Measurements from ENCODE around the gene NTM. TPM values are rescaled to one million over a fixed set of nuclear protein-coding genes. Genes with fewer than 3 reads are reported as not detected.
"Not testable (repeated sequence)": the region's sequence is repeated elsewhere in the genome, so short reads cannot be mapped to it uniquely, and the experiment has no call there.

The NTM gene
- total RNA-seq, 3 donors from 2014 or later: 0.66 to 9.0 (median 1.0) TPM

GRCh38 chr11:131486100-131486499 is 115.7 kb downstream of the NTM start:
- Histone ChIP-seq H3K36me3 (no peaks in the 10 kb centered on the region), H3K27ac (no peak overlapping the region), H3K27me3 (no peaks in the 10 kb centered on the region), H3K4me1 (no peaks in the 10 kb centered on the region), H3K4me3 (no peak overlapping the region), H3K9me3 (no peaks in the 10 kb centered on the region)
- intact Hi-C loops (cut with DNase I; ENCODE audit: low total_unique reads): no loop called here
- TF ChIP-seq, protein P1, sequence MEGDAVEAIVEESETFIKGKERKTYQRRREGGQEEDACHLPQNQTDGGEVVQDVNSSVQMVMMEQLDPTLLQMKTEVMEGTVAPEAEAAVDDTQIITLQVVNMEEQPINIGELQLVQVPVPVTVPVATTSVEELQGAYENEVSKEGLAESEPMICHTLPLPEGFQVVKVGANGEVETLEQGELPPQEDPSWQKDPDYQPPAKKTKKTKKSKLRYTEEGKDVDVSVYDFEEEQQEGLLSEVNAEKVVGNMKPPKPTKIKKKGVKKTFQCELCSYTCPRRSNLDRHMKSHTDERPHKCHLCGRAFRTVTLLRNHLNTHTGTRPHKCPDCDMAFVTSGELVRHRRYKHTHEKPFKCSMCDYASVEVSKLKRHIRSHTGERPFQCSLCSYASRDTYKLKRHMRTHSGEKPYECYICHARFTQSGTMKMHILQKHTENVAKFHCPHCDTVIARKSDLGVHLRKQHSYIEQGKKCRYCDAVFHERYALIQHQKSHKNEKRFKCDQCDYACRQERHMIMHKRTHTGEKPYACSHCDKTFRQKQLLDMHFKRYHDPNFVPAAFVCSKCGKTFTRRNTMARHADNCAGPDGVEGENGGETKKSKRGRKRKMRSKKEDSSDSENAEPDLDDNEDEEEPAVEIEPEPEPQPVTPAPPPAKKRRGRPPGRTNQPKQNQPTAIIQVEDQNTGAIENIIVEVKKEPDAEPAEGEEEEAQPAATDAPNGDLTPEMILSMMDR (IDR thresholded peaks at IDR 0.05): no peak
- TF ChIP-seq POLR2AphosphoS5 (IDR thresholded peaks at IDR 0.05) (no peak), POLR2A (IDR thresholded peaks at IDR 0.05) (no peak)
- no peak for DNase-seq (ENCODE audit: low spot score in 2 of 2)

DNA sequence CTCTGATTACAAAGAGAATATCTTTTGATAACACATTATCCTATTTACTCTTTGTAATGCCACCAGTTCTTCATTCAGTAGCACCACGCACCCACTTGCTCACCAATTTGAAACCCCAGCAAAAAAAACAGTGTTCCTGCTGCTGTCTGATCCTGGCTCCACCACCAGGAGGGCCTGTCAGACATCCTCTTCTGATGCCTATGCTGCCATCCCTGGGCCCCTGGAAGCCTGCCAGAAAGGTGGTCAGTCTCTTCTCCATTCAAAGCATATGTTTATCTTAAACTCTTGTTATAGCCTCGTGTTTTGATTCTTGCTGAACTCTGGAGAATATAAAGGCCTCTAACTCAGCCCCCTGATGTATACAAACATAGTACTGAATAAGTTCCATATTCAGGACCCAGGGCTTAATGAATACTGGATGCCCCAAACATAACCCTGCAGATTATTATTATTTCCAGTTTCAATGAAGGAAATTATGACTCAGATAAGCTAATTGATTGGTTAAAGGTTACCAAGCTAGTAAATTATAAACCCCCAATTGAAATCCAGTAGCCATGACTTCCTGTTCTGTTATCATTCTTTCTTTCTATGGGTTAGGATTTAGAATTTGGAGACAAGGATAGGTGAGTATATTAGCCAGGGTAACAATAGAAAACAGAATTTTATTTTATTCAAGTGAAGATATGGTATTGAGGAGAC is 116.7 kb downstream of the NTM start:
- no peaks in the 10 kb centered on the region for H3K4me1 ChIP-seq
- TF ChIP-seq, protein P1 (IDR thresholded peaks at IDR 0.05): no peak
- TF ChIP-seq POLR2AphosphoS5 (IDR thresholded peaks at IDR 0.05) (no peak), POLR2A (IDR thresholded peaks at IDR 0.05) (no peak)
- H3K4me3 ChIP-seq: no peak overlapping the region
- H3K27me3 ChIP-seq: no peaks in the 10 kb centered on the region
- no peak for DNase-seq (ENCODE audit: low spot score in 2 of 2)
- no peaks in the 10 kb centered on the region for H3K9me3 ChIP-seq
- intact Hi-C loops (cut with DNase I; ENCODE audit: low total_unique reads): no loop called here
- H3K27ac ChIP-seq: no peak overlapping the region
- H3K36me3 ChIP-seq: no peaks in the 10 kb centered on the region

DNA sequence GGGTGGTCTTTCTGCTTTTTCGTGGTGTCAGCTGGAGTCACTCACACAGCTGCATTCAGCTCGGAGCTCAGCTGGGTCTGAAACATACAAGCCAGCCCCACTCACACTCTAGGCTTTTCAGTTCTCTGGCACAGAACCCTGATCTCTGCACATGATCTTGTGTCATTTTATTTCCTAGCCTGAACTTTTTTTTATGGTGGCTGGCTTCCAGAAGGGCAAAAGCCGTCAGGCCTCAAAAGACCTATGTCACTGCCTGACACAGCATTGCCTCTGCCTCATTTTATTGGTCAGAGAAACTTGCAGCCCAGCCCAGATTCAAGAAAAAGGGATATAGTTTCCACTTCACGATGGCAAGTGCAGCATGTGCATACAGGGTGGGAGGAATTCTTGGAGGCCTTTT is 117.8 kb downstream of the NTM start:
- H3K36me3 ChIP-seq: no peaks in the 10 kb centered on the region
- no peak overlapping the region for H3K27ac ChIP-seq
- no peaks in the 10 kb centered on the region for H3K9me3 ChIP-seq
- no peak overlapping the region for H3K4me3 ChIP-seq
- intact Hi-C loops (cut with DNase I; ENCODE audit: low total_unique reads): no loop called here
- H3K4me1 ChIP-seq: no peaks in the 10 kb centered on the region
- H3K27me3 ChIP-seq: no peaks in the 10 kb centered on the region
- no peak for DNase-seq (ENCODE audit: low spot score in 2 of 2)
- TF ChIP-seq, protein P1 (IDR thresholded peaks at IDR 0.05): no peak
- TF ChIP-seq POLR2A (IDR thresholded peaks at IDR 0.05): no peak
- no peak for TF ChIP-seq POLR2AphosphoS5 (IDR thresholded peaks at IDR 0.05)

DNA sequence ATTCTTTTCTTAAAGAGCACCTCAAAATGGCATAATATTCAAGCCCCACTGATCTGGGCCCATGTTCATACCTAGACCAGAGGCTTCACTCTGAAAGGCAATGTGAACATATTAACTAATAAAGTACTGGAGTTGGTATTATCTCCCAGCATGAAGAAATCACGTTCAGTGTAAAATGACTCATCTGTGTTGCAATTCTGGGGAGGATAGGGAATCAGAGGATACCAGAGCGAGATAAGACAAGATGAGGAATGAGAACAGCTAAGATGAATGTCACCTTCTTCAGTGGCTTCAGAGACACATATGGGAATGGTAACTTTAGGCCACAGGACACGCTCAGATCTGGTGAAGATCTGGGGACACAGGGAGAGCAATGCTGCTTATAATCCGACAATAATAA is 121.1 kb downstream of the NTM start:
- Histone ChIP-seq H3K4me3 (no peak overlapping the region), H3K27ac (no peak overlapping the region), H3K4me1 (no peaks in the 10 kb centered on the region), H3K36me3 (no peaks in the 10 kb centered on the region), H3K27me3 (no peaks in the 10 kb centered on the region), H3K9me3 (no peaks in the 10 kb centered on the region)
- no peak for DNase-seq (ENCODE audit: low spot score in 2 of 2)
- intact Hi-C loops (cut with DNase I; ENCODE audit: low total_unique reads): no loop called here
- TF ChIP-seq POLR2A (IDR thresholded peaks at IDR 0.05) (no peak), POLR2AphosphoS5 (IDR thresholded peaks at IDR 0.05) (no peak)
- TF ChIP-seq, protein P1 (IDR thresholded peaks at IDR 0.05): no peak

DNA sequence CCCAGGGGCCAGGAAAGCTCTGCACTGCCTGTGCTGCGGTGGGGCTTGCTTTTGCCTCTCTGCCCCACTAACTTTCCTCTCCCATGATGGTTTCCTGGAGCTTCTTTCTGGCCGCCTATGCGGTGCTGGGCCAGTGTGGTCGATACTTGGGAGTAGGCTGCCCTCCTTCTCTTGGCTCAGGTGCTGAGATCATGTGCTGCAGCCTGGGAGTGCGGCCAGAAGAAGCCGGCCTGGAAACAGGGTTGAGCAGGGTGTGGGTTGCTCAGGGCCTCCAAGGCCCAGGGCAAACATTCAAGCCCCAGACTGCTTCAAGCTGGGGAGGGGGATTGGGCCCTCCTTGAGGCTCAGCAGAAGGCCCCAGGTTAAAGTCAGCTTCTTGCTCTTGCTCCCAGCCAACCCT is 125.0 kb downstream of the NTM start:
- Histone ChIP-seq H3K36me3 (no peaks in the 10 kb centered on the region), H3K4me1 (no peaks in the 10 kb centered on the region), H3K9me3 (no peaks in the 10 kb centered on the region), H3K27me3 (no peaks in the 10 kb centered on the region), H3K4me3 (no peak overlapping the region), H3K27ac (no peak overlapping the region)
- no peak for TF ChIP-seq POLR2AphosphoS5 (IDR thresholded peaks at IDR 0.05)
- TF ChIP-seq, protein P1 (IDR thresholded peaks at IDR 0.05): no peak
- TF ChIP-seq POLR2A (IDR thresholded peaks at IDR 0.05): no peak
- DNase-seq (ENCODE audit: low spot score in 2 of 2): peak in 1 of 2 donors; percentile 58
- intact Hi-C loops (cut with DNase I; ENCODE audit: low total_unique reads): no loop called here

- H3K4me3 ChIP-seq; H3K36me3 ChIP-seq; H3K27me3 ChIP-seq; intact Hi-C loops (cut with DNase I; ENCODE audit: low total_unique reads); DNase-seq (ENCODE audit: low spot score in 2 of 2); H3K9me3 ChIP-seq; H3K4me1 ChIP-seq: not testable (repeated sequence)
- H3K27ac ChIP-seq: peak overlapping the region in 1 of 2 donors; percentile 42
Observed at GRCh38 chr11:131497686-131498085, 127.3 kb downstream of the NTM start.

All from breast epithelium (tissue), 4 donors.